ENCODE results near the gene HOXA10.

Gene HOXA10

DNA sequence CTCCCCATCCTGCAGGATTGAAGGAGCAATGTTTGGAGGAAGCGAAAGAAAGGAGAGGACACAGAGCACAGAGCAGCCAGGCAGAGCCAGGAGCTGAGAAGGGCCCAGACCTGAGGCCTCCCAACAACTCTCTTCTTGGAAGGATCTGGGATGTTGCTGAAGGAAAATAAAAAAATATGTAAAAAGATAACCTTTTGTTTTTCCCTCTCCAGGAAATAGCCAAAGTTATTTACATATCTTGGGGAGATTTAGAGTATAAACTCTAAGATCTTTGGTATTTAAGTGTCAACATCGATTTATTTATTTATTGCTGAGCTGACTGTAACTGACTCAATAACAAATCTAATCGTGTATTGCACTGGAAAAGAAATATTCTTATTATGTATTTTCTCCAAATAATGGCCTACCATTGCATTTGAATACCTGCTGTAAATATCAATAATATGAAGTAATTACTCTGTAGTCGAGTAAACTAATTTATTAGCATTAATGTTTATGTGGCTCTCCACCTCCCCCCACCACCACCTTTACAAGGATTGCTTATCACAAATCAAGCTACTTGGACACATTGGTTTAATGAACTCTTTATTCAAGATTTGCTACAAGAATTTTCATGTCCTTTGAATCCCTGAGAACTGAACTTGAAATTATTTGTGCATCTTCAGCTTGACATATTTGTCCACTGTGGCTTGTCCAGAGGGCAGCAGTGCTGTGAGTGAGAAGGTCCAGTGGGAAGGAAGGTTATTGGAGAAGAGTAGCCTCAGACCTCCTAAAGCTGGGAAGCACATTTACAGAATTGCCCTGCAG lies 12.8 kb upstream of the HOXA10 start:
- no peak for TF ChIP-seq POLR2A (IDR thresholded peaks at IDR 0.05; ENCODE audit: extremely low read depth, insufficient read length)
- TF ChIP-seq, protein P1, sequence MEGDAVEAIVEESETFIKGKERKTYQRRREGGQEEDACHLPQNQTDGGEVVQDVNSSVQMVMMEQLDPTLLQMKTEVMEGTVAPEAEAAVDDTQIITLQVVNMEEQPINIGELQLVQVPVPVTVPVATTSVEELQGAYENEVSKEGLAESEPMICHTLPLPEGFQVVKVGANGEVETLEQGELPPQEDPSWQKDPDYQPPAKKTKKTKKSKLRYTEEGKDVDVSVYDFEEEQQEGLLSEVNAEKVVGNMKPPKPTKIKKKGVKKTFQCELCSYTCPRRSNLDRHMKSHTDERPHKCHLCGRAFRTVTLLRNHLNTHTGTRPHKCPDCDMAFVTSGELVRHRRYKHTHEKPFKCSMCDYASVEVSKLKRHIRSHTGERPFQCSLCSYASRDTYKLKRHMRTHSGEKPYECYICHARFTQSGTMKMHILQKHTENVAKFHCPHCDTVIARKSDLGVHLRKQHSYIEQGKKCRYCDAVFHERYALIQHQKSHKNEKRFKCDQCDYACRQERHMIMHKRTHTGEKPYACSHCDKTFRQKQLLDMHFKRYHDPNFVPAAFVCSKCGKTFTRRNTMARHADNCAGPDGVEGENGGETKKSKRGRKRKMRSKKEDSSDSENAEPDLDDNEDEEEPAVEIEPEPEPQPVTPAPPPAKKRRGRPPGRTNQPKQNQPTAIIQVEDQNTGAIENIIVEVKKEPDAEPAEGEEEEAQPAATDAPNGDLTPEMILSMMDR (IDR thresholded peaks at IDR 0.05; ENCODE audit: low read depth, low read length), result no peak
- TF ChIP-seq, protein P2, sequence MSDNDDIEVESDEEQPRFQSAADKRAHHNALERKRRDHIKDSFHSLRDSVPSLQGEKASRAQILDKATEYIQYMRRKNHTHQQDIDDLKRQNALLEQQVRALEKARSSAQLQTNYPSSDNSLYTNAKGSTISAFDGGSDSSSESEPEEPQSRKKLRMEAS (IDR thresholded peaks at IDR 0.05; ENCODE audit: low read depth, low read length), result no peak
- no peak for TF ChIP-seq MYC (IDR thresholded peaks at IDR 0.05; ENCODE audit: low read depth, low read length)
- DNase-seq (ENCODE audit: low read depth), result peak; percentile 22
- peak overlapping the region; percentile 75 for H3K4me3 ChIP-seq (ENCODE audit: low read depth, low read length)

DNA sequence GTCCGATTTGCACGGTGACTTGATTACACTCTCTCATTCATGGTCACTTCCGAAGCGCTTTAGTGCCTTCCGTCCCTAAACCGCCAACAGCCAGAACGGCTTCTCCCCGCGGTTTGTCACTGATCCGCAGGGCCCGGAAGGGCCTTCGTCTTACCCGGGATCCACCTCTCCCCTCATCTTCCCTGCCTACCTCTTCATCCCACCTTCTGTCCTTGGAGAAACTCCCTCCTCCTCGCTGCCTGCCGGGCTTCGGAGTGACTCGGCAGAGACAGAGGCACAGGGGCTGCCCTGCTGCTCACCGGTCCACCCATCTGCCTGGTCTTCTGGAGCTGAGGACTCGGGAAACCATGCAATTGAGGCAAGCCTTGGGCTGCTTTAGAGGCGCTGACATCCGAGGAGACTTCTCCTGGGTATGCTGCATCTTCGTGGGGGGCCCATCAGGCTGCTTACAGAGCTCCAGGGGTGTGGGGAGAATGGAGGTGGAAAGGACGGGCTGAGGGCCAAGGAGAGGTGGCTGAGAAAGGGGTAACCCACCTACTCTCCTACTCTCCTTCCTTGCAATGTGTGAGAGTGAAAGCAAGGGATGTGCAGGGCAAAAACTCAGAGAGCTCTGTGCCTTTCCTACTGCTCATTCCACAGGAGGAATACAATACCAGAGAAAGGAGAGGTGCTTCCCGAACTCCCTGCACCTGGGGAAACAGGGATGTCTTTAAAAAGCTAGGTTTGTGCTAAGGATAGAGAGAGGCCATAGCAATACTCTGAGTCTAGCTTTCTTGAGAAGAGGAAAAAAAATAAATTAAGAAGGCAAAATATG lies 11.9 kb upstream of the HOXA10 start:
- peak overlapping the region; percentile 77 for H3K4me3 ChIP-seq (ENCODE audit: low read depth, low read length)
- TF ChIP-seq, protein P2 (IDR thresholded peaks at IDR 0.05; ENCODE audit: low read depth, low read length), result no peak
- TF ChIP-seq, protein P1 (IDR thresholded peaks at IDR 0.05; ENCODE audit: low read depth, low read length), result no peak
- TF ChIP-seq MYC (IDR thresholded peaks at IDR 0.05; ENCODE audit: low read depth, low read length) (no peak), POLR2A (IDR thresholded peaks at IDR 0.05; ENCODE audit: extremely low read depth, insufficient read length) (no peak)
- peak; percentile 46 for DNase-seq (ENCODE audit: low read depth)

- peak within 1 kb of the TSS; percentile 77 for H3K4me3 ChIP-seq (ENCODE audit: low read depth, low read length)
- peak; percentile 94 for DNase-seq (ENCODE audit: low read depth)
- TF ChIP-seq, protein P1 (IDR thresholded peaks at IDR 0.05; ENCODE audit: low read depth, low read length), result no peak
- TF ChIP-seq POLR2A (IDR thresholded peaks at IDR 0.05; ENCODE audit: extremely low read depth, insufficient read length) (peak; percentile 75), MYC (IDR thresholded peaks at IDR 0.05; ENCODE audit: low read depth, low read length) (peak; percentile 63; the same call in 1 of the 2 replicates)
- TF ChIP-seq, protein P2 (IDR thresholded peaks at IDR 0.05; ENCODE audit: low read depth, low read length), result peak; percentile 87
These were observed 11.1 kb upstream of the HOXA10 start, which contains the start of gene HOXA11 for GRCh38 chr7:27185013-27185853. Gene HOXA11 (minus strand): TSS chr7:27185232. CDS start chr7:27185144, 88 bp downstream.

DNA sequence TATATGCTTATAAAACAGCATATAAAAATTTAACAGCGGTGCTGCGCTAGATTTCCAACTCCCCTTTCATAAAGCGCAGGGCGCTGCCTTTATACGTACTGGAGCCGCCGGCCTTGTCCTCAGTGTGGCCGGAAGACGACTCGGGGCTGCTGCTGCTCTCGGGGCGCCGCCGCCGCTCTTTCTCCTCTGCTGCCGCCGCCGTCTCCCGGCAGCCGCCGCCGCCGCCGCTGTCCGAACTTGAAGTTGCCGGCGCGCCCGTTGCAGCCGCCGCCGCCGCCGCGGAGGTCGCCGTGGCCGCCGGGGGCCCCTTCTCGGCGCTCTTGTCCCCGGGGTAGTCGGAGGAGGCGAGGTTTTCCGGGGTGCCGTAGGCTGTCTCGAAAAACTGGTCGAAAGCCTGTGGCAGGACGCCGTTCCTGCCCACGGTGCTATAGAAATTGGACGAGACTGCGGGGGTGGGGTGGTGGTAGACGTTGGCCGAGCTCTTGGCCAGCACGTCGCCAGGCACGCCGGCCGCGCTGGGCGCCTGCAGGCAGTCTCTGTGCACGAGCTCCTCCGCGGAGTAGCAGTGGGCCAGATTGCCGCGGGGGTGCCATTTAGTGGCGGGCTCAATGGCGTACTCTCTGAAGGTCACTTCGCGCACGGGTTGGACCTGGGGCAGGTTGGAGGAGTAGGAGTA lies 10.4 kb upstream of the HOXA10 start:
- peak overlapping the region; percentile 77 for H3K4me3 ChIP-seq (ENCODE audit: low read depth, low read length)
- DNase-seq (ENCODE audit: low read depth), result peak; percentile 82
- peak; percentile 46 for TF ChIP-seq POLR2A (IDR thresholded peaks at IDR 0.05; ENCODE audit: extremely low read depth, insufficient read length)
- TF ChIP-seq, protein P2 (IDR thresholded peaks at IDR 0.05; ENCODE audit: low read depth, low read length), result peak; percentile 48; the same call in 1 of the 2 replicates
- TF ChIP-seq, protein P1 (IDR thresholded peaks at IDR 0.05; ENCODE audit: low read depth, low read length), result no peak
- TF ChIP-seq MYC (IDR thresholded peaks at IDR 0.05; ENCODE audit: low read depth, low read length), result peak; percentile 62; the same call in 1 of the 2 replicates
